Measurements from ENCODE around the gene SLC45A3. TPM values are rescaled to one million over a fixed set of nuclear protein-coding genes. Genes with fewer than 3 reads are reported as not detected.

Gene SLC45A3
- total RNA-seq, 1 experiment from 2014 or later, result 16.7 TPM

DNA sequence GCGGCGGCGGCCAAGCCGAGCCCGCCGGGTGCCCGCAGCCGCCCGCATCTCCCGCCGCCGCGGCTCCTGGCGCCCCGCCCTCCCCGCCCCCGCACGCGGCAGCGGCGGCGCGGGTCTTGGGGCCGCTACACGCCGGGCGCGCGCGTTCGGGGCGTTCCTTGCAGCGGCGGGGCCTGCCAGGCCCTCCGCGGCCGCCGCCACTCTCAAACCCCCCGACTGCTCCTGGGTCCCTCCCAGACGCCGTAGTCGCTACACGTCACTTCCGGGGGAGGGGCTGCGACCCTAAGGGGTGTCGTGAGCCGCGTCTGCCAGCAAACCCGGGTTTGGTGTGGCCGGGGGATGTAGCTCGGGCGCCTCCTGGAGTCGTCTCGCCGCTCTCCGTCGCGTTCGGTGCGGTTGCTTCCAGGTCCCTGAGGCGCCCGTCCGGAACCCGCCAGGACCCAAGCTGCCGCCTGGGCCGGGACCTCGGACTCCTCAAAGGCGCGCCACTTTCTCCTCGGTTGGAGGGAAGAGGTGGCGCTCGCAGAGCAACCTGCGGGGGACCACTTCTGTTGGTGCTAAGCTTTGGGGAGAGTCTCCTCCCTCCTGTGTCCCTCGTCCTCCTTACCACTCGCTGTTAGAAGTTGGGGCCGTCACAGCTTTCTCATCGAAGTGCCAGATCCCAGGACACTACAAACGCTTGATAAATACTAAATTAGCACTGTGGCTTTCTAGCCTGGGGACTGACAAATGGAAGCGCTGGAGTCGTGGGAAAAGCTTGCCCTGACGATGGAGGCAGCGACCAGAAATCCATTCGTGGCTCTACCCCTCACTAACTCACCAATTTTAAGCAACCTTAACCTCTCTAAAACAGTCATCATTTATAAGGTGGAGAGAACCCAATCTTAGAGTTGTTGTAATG lies 48.3 kb downstream of the SLC45A3 start, which contains the start of gene ELK4:
Gene ELK4, minus strand, starts transcription at position 244 of the 901 bp plus-strand sequence. CDS start 8,129 bp downstream, outside the sequence.
- no peak within 1 kb of the TSS for H2BK15ac ChIP-seq (ENCODE audit: low read depth, low read length)
- H2BK20ac ChIP-seq (ENCODE audit: low read depth, low read length, poor library complexity, severe bottlenecking), result no peak within 1 kb of the TSS
- peaks cover 8% of the 10 kb centered on the region for H3K23me2 ChIP-seq (ENCODE audit: insufficient read length, low read depth, low read length, poor library complexity, severe bottlenecking)
- DNase-seq, result peak; percentile 99
- H2AK5ac ChIP-seq (ENCODE audit: insufficient read length, low read length), result no peak within 1 kb of the TSS
- H4K91ac ChIP-seq (ENCODE audit: insufficient read length, low read depth, low read length), result no peak within 1 kb of the TSS
- no peak within 1 kb of the TSS for H4K5ac ChIP-seq (ENCODE audit: insufficient read length, low read depth, low read length)
- H2AFZ ChIP-seq (ENCODE audit: low read length), result no peak within 1 kb of the TSS
- no CpG with 5 or more reads among the region's 83 CpGs for WGBS (ENCODE audit: extremely low coverage, insufficient read length, low lambda C conversion rate)
- H3K4ac ChIP-seq (ENCODE audit: low read depth, low read length), result no peak within 1 kb of the TSS; the same call in 1 of the 2 replicates
- H4K8ac ChIP-seq (replicated peaks; ENCODE audit: insufficient read length, low read depth, low read length), result no peak within 1 kb of the TSS
- H3K79me2 ChIP-seq (ENCODE audit: insufficient read depth, low read length), result peaks cover 16% of the 10 kb centered on the region; the same call in 1 of the 2 replicates
- Mint-ChIP-seq H3K4me3 (peak within 1 kb of the TSS; percentile 95 to 97), H3K36me3 (ENCODE audit: insufficient read depth in 1 of 3, low read depth in 3 of 3) (peaks cover under 1 to 3% (median 1%) of the 10 kb centered on the region in 3 experiments; a peak in 4 of 7 replicates), H3K9me3 (no peaks in the 10 kb centered on the region; a peak in 1 of 5 replicates), H3K4me1 (peaks cover 18 to 19% of the 10 kb centered on the region in 2 experiments), H3K27ac (peak within 1 kb of the TSS; percentile 99 to 100 (median 100)), H3K27me3 (ENCODE audit: low read depth) (peaks cover 6% of the 10 kb centered on the region)
- H3K14ac ChIP-seq (ENCODE audit: insufficient read depth, low read length), result peak within 1 kb of the TSS; percentile 98
- H3T11ph ChIP-seq (ENCODE audit: low read length), result no peak within 1 kb of the TSS
- H3K27ac ChIP-seq (ENCODE audit: insufficient read length, low read depth, low read length), result peak within 1 kb of the TSS; percentile 77
- no peak within 1 kb of the TSS for H2BK12ac ChIP-seq (ENCODE audit: insufficient read length, low read depth, low read length)
- H3K9ac ChIP-seq (ENCODE audit: extremely low read depth, insufficient read length, low read length), result peak within 1 kb of the TSS; percentile 80
- peak within 1 kb of the TSS; percentile 89 for H3K18ac ChIP-seq (ENCODE audit: insufficient read length, low read depth, low read length)
- H3K27me3 ChIP-seq (ENCODE audit: insufficient read depth, low read length), result no peaks in the 10 kb centered on the region
- no peaks in the 10 kb centered on the region for H3K9me3 ChIP-seq (ENCODE audit: control insufficient read depth, low read depth, low read length)
- no peak within 1 kb of the TSS for H2BK5ac ChIP-seq (ENCODE audit: insufficient read length, low read length)
- peak within 1 kb of the TSS; percentile 89 for H3K4me2 ChIP-seq (ENCODE audit: insufficient read depth, insufficient read length, low read length)
- H4K20me1 ChIP-seq (ENCODE audit: control insufficient read depth, insufficient read depth, insufficient read length), result no peaks in the 10 kb centered on the region
- no peaks in the 10 kb centered on the region for H3K79me1 ChIP-seq (ENCODE audit: insufficient read depth, low read depth, low read length, poor library complexity, severe bottlenecking)
- H3K23ac ChIP-seq (ENCODE audit: insufficient read length, low read depth, low read length), result no peak within 1 kb of the TSS
- TF ChIP-seq, protein P1, sequence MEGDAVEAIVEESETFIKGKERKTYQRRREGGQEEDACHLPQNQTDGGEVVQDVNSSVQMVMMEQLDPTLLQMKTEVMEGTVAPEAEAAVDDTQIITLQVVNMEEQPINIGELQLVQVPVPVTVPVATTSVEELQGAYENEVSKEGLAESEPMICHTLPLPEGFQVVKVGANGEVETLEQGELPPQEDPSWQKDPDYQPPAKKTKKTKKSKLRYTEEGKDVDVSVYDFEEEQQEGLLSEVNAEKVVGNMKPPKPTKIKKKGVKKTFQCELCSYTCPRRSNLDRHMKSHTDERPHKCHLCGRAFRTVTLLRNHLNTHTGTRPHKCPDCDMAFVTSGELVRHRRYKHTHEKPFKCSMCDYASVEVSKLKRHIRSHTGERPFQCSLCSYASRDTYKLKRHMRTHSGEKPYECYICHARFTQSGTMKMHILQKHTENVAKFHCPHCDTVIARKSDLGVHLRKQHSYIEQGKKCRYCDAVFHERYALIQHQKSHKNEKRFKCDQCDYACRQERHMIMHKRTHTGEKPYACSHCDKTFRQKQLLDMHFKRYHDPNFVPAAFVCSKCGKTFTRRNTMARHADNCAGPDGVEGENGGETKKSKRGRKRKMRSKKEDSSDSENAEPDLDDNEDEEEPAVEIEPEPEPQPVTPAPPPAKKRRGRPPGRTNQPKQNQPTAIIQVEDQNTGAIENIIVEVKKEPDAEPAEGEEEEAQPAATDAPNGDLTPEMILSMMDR (conservative IDR thresholded peaks at IDR 0.05), result peak; percentile 72
- no peak within 1 kb of the TSS for H2BK120ac ChIP-seq (ENCODE audit: low read depth, low read length, poor library complexity, severe bottlenecking)
- H3K4me1 ChIP-seq (ENCODE audit: insufficient read depth, low read length), result no peaks in the 10 kb centered on the region
- no peak within 1 kb of the TSS for H3K56ac ChIP-seq (ENCODE audit: insufficient read length, low read depth, low read length)
